AG08396 (cell line): ENCODE data around the gene TTLL7.
"Not testable (repeated sequence)": the region's sequence is repeated elsewhere in the genome, so short reads cannot be mapped to it uniquely, and the experiment has no call there.

Experiments used
- DNase-seq: peaks from one replicate; pipeline ENCODE4 v3.0.0; 2012; ENCODE audit warnings: low spot score, mixed read lengths

Gene TTLL7

GRCh38 chr1:83931658-83932253 is 67.2 kb downstream of the TTLL7 start:
- DNase-seq, result peak; percentile 50

GRCh38 chr1:83929184-83929583 is 69.7 kb downstream of the TTLL7 start:
- peak; percentile 11 for DNase-seq

- no peak for DNase-seq
Measured at GRCh38 chr1:83928396-83928795, 70.5 kb downstream of the TTLL7 start.

DNA sequence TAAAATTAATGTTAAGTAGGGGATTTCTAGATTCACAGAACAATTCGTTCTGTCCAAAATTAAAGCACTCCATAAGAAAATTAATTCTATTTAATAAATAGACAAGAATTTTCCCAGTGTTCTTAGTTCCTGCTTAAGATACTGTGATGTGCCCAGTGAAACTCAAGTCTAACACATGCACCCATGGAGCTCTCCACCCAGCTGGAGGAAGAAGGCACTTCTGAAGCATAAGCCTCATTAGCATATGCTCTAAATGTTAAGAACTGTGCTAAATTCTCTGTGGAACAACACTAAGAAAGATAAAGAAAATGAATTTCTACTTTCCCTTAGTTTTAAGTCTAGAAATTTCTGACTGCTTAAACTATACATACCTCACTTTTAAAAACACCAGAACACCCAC is 71.2 kb downstream of the TTLL7 start:
- DNase-seq, result no peak

- DNase-seq, result no peak
Measured at GRCh38 chr1:83927061-83927460, 71.9 kb downstream of the TTLL7 start.

- no peak for DNase-seq
Measured at GRCh38 chr1:83923553-83923952, 75.4 kb downstream of the TTLL7 start.

DNA sequence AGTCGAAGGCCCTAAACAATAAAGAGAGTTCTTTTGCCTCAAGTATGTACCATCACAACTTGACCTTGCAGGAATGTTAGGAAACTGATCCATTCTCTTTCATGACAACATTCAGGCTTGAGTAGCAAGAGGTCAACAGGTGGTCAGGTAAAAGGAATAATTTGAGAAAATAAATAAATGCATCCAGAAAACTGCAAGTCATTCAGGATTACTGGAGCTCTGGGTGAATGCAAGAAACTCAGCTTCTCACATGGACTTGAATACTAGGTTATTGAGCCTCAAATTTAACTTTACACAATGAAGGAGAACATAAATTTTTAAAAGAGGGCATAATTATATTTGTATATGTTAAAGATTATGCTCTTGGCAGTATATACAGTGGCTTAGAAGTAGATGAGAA is 76.5 kb downstream of the TTLL7 start:
- no peak for DNase-seq

GRCh38 chr1:83920320-83920719 is 78.6 kb downstream of the TTLL7 start:
- DNase-seq, result no peak

GRCh38 chr1:83919872-83920271 is 79.1 kb downstream of the TTLL7 start:
- DNase-seq, result no peak

DNA sequence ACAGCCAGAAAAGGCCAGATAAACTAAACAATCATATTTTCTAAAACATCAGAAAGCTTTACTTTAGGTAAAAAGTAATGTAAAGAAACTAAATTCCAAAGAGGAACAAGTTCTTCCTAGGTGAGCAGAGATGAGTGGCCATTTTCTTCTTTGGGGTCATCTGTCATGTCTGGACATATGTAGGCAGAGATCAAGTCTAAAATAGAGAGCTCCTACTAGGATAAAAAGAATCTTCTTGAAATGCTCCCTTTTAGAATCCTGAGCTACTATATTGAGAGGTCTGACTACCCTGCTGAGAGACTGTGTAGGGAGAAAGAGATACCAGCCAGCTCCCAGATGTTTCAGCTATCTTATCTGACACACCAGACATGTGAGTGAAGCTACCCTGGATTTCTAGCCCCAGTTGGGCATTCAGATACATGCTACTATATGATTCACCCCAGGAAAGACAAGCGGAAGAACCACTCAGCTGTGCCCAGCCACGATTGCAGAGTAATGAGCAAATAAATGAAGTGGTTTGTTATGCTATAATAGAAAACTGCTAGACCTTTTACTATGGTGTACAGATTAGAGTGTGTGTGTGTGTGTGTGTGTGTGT is 80.1 kb downstream of the TTLL7 start:
- no peak for DNase-seq

GRCh38 chr1:83917959-83918358 is 81.0 kb downstream of the TTLL7 start:
- no peak for DNase-seq

DNA sequence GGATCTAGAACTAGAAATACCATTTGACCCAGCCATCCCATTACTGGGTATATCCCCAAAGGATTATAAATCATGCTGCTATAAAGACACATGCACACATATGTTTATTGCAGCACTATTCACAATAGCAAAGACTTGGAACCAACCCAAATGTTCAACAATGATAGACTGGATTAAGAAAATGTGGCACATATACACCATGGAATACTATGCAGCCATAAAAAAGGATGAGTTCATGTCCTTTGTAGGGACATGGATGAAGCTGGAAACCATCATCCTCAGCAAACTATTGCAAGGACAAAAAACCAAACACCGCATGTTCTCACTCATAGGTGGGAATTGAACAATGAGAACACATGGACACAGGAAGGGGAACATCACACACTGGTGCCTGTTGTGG is 82.8 kb downstream of the TTLL7 start:
- not testable (repeated sequence) for DNase-seq

GRCh38 chr1:83912876-83913275 is 86.1 kb downstream of the TTLL7 start:
- DNase-seq, result no peak

- no peak for DNase-seq
Measured at GRCh38 chr1:83910461-83910860, 88.5 kb downstream of the TTLL7 start.

- no peak for DNase-seq
Measured at GRCh38 chr1:83909687-83910086, 89.2 kb downstream of the TTLL7 start.

- no peak for DNase-seq
Measured at GRCh38 chr1:83905315-83905907, 93.5 kb downstream of the TTLL7 start.

DNA sequence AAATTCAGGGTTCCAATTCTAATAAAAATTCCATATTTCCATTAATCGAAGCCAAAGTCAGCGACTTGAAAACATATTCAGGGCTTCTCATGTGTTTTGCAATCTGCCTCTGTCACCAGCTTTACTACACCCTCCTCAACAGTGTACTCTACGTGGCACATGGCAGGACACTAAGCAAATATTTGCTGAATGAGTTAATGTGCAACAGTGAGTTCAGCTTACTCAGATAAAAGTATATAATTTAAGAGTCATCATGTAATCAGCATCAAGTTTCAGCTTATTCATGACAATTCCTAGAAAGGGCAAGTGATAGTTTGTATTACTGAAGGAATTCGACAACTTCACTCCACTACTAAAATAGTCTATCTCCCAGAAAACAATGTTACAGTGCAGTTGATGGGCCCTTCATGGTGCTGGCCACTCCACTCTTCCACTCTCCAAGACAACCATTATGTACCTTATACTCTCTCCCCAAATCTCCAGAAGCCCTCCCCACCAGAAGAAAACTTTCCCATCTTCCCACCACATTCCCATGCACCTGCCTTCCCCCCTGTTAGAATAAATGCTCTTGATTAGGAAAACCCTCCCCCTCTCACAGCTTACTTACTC is 97.3 kb downstream of the TTLL7 start:
- peak; percentile 50 for DNase-seq

DNA sequence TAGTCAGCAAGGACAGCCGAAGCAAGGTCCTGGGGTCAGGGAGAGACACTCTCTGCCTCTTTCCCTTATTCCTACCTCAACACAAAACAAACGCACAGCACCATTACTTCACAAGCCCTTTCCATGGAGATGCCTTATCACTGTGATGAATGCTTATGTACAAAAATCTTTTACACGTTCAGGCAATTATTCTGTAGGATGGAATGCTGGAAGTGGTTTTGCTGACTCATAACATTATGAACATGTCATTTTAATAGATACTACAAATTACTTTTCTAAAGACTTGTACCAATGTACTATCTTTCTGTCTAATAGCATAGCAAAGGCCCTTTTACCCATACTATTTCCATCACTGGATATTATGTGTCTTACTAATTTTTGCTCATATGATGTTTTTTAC is 98.4 kb downstream of the TTLL7 start:
- no peak for DNase-seq

- DNase-seq, result no peak
Measured at GRCh38 chr1:83897516-83897915, 101.4 kb downstream of the TTLL7 start.

DNA sequence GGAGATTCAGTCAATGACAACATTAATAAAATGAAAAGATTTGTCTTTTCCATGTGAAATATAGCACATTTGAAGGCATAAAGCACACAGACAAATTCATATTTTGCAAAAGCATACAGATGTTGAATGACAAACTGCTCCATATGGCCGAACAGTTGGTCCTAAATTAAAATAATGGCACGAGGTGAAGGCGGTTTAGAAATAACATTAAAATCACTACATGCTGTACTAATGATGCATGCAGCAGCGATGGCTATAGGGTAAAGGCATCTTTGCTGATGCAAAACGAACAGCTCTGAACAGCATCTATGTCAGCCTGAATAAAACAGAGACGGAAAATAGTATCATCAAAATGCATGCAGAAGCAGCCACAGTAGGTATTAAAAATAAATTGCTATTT is 102.6 kb downstream of the TTLL7 start:
- DNase-seq, result no peak

- DNase-seq, result no peak
Measured at GRCh38 chr1:83889707-83890106, 109.2 kb downstream of the TTLL7 start.

DNA sequence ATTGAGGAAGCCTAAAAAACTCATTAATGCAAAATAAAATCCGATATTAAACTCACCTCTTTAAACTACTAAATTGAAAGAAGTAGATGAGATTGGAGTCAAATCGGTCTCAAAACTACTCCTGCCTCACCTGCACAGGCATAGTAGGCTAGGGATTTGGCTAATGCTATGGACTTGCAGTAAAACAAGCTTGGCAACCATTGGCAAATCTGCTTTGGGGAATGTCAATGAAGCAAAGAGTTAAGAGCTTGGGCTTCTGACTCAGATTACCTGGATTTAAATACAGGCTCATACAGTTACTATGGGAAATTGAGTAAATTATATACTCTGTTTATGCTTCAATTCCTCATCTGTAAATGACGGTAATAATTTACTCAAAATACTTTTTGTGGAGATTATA is 111.4 kb downstream of the TTLL7 start:
- no peak for DNase-seq

DNA sequence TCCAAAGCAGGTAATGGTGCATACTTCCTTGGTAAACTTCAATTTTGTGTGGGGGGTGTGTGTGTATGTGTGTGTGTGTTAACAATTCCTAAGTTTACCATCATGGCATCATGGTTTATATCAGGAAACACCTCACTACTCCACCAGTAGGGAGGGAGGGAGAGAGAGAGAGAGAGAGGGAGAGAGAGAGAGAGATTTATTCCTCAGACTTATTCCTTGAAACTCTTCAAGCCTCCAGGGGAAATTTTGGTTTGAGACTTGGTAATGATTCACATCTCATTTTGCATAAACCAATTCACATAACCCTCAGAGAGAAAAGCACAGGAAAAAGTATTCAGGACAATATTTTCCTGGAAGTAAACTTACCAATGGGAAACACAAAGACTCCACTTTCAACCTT is 115.0 kb downstream of the TTLL7 start:
- DNase-seq, result no peak

DNA sequence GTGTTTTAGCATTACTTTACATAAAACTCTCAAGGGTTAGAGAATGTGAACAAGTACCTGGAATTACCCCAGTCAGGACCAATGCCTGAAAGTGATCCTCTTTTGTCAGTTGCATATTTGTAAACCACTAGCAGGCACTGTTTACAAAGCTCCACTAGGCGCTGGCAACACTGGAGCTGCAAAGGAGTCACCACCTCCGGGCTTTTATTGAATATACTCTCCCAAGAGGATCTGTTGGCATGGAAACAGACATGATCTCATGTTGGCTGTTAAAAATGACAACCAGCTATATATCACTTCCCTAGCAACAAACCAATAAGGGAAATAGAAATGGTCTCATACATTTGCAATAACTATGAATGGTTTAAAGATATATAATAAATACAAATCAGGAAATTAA is 116.0 kb downstream of the TTLL7 start:
- DNase-seq, result peak; percentile 30
